Tibial nerve (tissue), 4 donors: ENCODE data around the gene OAS1. TPM values are rescaled to one million over a fixed set of nuclear protein-coding genes. Genes with fewer than 3 reads are reported as not detected.
"Not testable (repeated sequence)": the region's sequence is repeated elsewhere in the genome, so short reads cannot be mapped to it uniquely, and the experiment has no call there.

Source experiments
- DNase-seq, 2 donors: peaks; one replicate each; pipeline ENCODE4 v3.0.0-alpha.2; 2019; ENCODE audit warnings: low spot score in 2 of 2
- H3K27ac ChIP-seq, 4 donors: fragments of 200-600 bp; sonication (generic) in 3 of 4; one replicate each; pipeline ENCODE4 v1.5.1; 2017 to 2019; ENCODE audit warnings: mild to moderate bottlenecking in 1 of 4
- H3K27me3 ChIP-seq, 2 donors: fragments of 200-600 bp; sonication (generic) in 1 of 2; one replicate each; pipeline versions ENCODE4 v1.5.1 to v1.6.0; 2017 to 2019
- H3K36me3 ChIP-seq, 3 donors: fragments of 200-600 bp; sonication (generic); one replicate each; pipeline ENCODE4 v1.5.1; 2018 to 2019
- H3K4me1 ChIP-seq, 4 donors: fragments of 200-600 bp; sonication (generic) in 3 of 4; one replicate each; pipeline ENCODE4 v1.5.1; 2017 to 2019
- H3K4me3 ChIP-seq, 4 donors: fragments of 200-600 bp; sonication (generic) in 3 of 4; one replicate each; pipeline ENCODE4 v1.5.1; 2017 to 2019; ENCODE audit warnings: mild to moderate bottlenecking in 1 of 4, moderate library complexity in 1 of 4
- H3K9me3 ChIP-seq, 4 donors: fragments of 200-600 bp; sonication (generic) in 3 of 4; one replicate each; pipeline ENCODE4 v1.5.1; 2017 to 2019
- CTCF ChIP-seq, 5 experiments: fragments of 200-600 bp in 3 of 5; fragments of 450-650 bp in 2 of 5; sonication (generic) in 3 of 5; IDR thresholded peaks; one replicate each; pipeline ENCODE4 v1.5.1; 2016 to 2019; ENCODE audit warnings: antibody characterized with exemption in 5 of 5, mild to moderate bottlenecking in 3 of 5, moderate library complexity in 2 of 5
- EP300 ChIP-seq, 2 donors: sonication (generic); formaldehyde crosslinking; IDR thresholded peaks; one replicate each; pipeline ENCODE4 v1.6.1; 2017; ENCODE audit warnings: antibody characterized with exemption in 2 of 2, mild to moderate bottlenecking in 1 of 2
- POLR2A ChIP-seq, 2 donors: fragments of 450-650 bp; IDR thresholded peaks; one replicate each; pipeline ENCODE4 v1.6.1; 2017; ENCODE audit warnings: antibody characterized with exemption in 2 of 2, mild to moderate bottlenecking in 2 of 2, moderate library complexity in 2 of 2
- WGBS, 2 donors: methylation state at CpG; one replicate each; pipeline ENCODE4 v1.1.5; 2018; 5-methylcytosine and 5-hydroxymethylcytosine counted together
- total RNA-seq, 4 donors: library from RNA; depleted of rRNA; stranded (reverse); fragments of >200 nt; gene quantifications; one replicate each; pipeline ENCODE4 v1.1.0, GENCODE V29; 2016

The OAS1 gene
- total RNA-seq, 4 donors from 2014 or later = 8.2 to 22.8 (median 11.3) TPM

GRCh38 chr12:112916270-112916669, 9.5 kb downstream of the OAS1 start:
- TF ChIP-seq POLR2A (IDR thresholded peaks at IDR 0.05) (no peak), CTCF (IDR thresholded peaks at IDR 0.05) (no peak), EP300 (IDR thresholded peaks at IDR 0.05) (no peak)
- WGBS, 2 donors = 60 to 80% methylated on average over 5 of the region's 5 CpGs
- no peak overlapping the region for H3K4me3 ChIP-seq
- no peak overlapping the region for H3K27ac ChIP-seq
- no peaks in the 10 kb centered on the region for H3K4me1 ChIP-seq
- H3K9me3 ChIP-seq = peaks cover 0 to 28% (median 8%) of the 10 kb centered on the region in 4 donors
- no peaks in the 10 kb centered on the region for H3K27me3 ChIP-seq
- H3K36me3 ChIP-seq = peaks cover 0 to 83% (median 3%) of the 10 kb centered on the region in 3 donors
- DNase-seq = no peak

GRCh38 chr12:112919121-112919520, 12.4 kb downstream of the OAS1 start:
- 82 to 84% methylated on average over 5 to 6 of the region's 6 CpGs for WGBS, 2 donors
- H3K9me3 ChIP-seq = peaks cover 0 to 4% (median 0%) of the 10 kb centered on the region in 4 donors
- H3K36me3 ChIP-seq = peaks cover 0 to 65% (median 3%) of the 10 kb centered on the region in 3 donors
- no peak for TF ChIP-seq CTCF (IDR thresholded peaks at IDR 0.05)
- TF ChIP-seq POLR2A (IDR thresholded peaks at IDR 0.05) = no peak
- no peak for TF ChIP-seq EP300 (IDR thresholded peaks at IDR 0.05)
- H3K4me1 ChIP-seq = no peaks in the 10 kb centered on the region
- H3K27me3 ChIP-seq = no peaks in the 10 kb centered on the region
- no peak overlapping the region for H3K27ac ChIP-seq
- no peak overlapping the region for H3K4me3 ChIP-seq
- DNase-seq = no peak

GRCh38 chr12:112924986-112925385, 18.2 kb downstream of the OAS1 start:
- peaks cover 0 to 36% (median 0%) of the 10 kb centered on the region in 3 donors for H3K36me3 ChIP-seq
- H3K9me3 ChIP-seq = peaks cover 0 to 12% (median 0%) of the 10 kb centered on the region in 4 donors
- no peaks in the 10 kb centered on the region for H3K27me3 ChIP-seq
- WGBS, 2 donors = 26 to 33% methylated on average over 7 of the region's 7 CpGs
- no peak for DNase-seq
- TF ChIP-seq CTCF (IDR thresholded peaks at IDR 0.05) = no peak
- no peak for TF ChIP-seq EP300 (IDR thresholded peaks at IDR 0.05)
- no peak for TF ChIP-seq POLR2A (IDR thresholded peaks at IDR 0.05)
- H3K27ac ChIP-seq = peak overlapping the region in 2 of 4 donors; percentile 8 to 45
- H3K4me3 ChIP-seq = no peak overlapping the region
- H3K4me1 ChIP-seq = peaks cover 0 to 9% (median 0%) of the 10 kb centered on the region in 4 donors

DNA sequence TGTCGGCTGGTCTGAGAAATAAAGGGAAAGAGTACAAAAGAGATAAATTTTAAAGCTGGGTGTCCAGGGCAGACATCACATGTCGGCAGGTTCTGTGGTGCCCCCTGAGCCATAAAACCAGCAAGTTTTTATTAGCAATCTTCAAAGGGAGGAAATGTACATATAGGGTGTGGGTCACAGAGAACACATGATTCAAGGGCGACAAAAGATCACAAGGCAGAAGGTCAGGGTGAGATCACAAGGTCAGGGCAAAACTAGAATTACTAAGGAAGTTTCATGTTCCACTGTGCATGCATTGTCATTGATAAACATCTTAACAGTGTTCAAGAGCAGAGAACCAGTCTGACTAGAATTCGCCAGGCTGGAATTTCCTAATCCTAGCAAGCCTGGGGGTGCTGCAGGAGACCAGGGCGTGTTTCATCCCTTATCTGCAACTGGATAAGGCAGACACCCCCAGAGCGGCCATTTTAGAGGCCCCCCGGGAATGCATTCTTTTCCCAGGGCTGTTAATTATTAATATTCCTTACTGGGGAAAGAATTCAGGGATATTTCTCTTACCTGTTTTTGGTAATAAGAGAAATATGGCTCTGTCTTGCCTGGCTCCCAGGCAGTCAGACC, 19.8 kb downstream of the OAS1 start:
- H3K4me3 ChIP-seq, DNase-seq, H3K27me3 ChIP-seq, H3K27ac ChIP-seq, H3K4me1 ChIP-seq: not testable (repeated sequence)
- Histone ChIP-seq H3K36me3 (peaks cover 0 to 22% (median 0%) of the 10 kb centered on the region in 3 donors), H3K9me3 (peaks cover 0 to 12% (median 0%) of the 10 kb centered on the region in 4 donors)
- WGBS, 2 donors = 63 to 64% methylated on average over 7 of the region's 7 CpGs

- no peak overlapping the region for H3K27ac ChIP-seq
- no peak overlapping the region for H3K4me3 ChIP-seq
- no peak for TF ChIP-seq EP300 (IDR thresholded peaks at IDR 0.05)
- no peak for TF ChIP-seq CTCF (IDR thresholded peaks at IDR 0.05)
- TF ChIP-seq POLR2A (IDR thresholded peaks at IDR 0.05) = no peak
- H3K36me3 ChIP-seq = peaks cover 0 to 16% (median 0%) of the 10 kb centered on the region in 3 donors
- no peak for DNase-seq
- peaks cover 0 to 12% (median 0%) of the 10 kb centered on the region in 4 donors for H3K9me3 ChIP-seq
- H3K4me1 ChIP-seq = peaks cover 0 to 9% (median 0%) of the 10 kb centered on the region in 4 donors
- 73 to 77% methylated on average over 3 of the region's 3 CpGs for WGBS, 2 donors
- H3K27me3 ChIP-seq = no peaks in the 10 kb centered on the region
Measured at GRCh38 chr12:112927475-112927874, 20.7 kb downstream of the OAS1 start.
